ENCODE data around the gene PLK5. TPM values are rescaled to one million over a fixed set of nuclear protein-coding genes. Genes with fewer than 3 reads are reported as not detected.
A peak's percentile ranks its signal among the peaks of the same experiment; 100 is the strongest.

Gene PLK5
- total RNA-seq, 1 donor from 2014 or later, result not detected

- no peaks in the 10 kb centered on the region for H3K27me3 ChIP-seq (ENCODE audit: control insufficient read depth, insufficient read depth, low read length)
- FAIRE-seq, result no peak
- no peak for TF ChIP-seq CTCF (IDR thresholded peaks at IDR 0.05; ENCODE audit: insufficient read depth, low read length, severe bottlenecking)
Measured at GRCh38 chr19:1540365-1540925, 16.6 kb downstream of the PLK5 start.

GRCh38 chr19:1549332-1549945 lies 25.6 kb downstream of the PLK5 start:
- no peaks in the 10 kb centered on the region for H3K36me3 ChIP-seq (ENCODE audit: control insufficient read depth, insufficient read depth, low read length)
- FAIRE-seq (peak; percentile 88), DNase-seq (ENCODE audit: low read depth) (no peak)
- no peak overlapping the region for H3K4me3 ChIP-seq (ENCODE audit: low read depth, low read length)
- no peak for TF ChIP-seq CTCF (IDR thresholded peaks at IDR 0.05; ENCODE audit: insufficient read depth, low read length, severe bottlenecking)
- peaks cover 2% of the 10 kb centered on the region for H3K27me3 ChIP-seq (ENCODE audit: control insufficient read depth, insufficient read depth, low read length)

More at GRCh38 chr19:1540365-1540925, 16.6 kb downstream of the PLK5 start:
- DNase-seq (ENCODE audit: low read depth), result no peak
- no peak overlapping the region for H3K4me3 ChIP-seq (ENCODE audit: low read depth, low read length)
- H3K36me3 ChIP-seq (ENCODE audit: control insufficient read depth, insufficient read depth, low read length), result no peaks in the 10 kb centered on the region

GRCh38 chr19:1551068-1552040 lies 27.5 kb downstream of the PLK5 start:
- no peak overlapping the region for H3K4me3 ChIP-seq (ENCODE audit: low read depth, low read length)
- FAIRE-seq, result no peak
- TF ChIP-seq CTCF (IDR thresholded peaks at IDR 0.05; ENCODE audit: insufficient read depth, low read length, severe bottlenecking), result no peak

GRCh38 chr19:1553415-1553814 lies 29.5 kb downstream of the PLK5 start:
- no peak for DNase-seq (ENCODE audit: low read depth)
- no peak for TF ChIP-seq CTCF (IDR thresholded peaks at IDR 0.05; ENCODE audit: insufficient read depth, low read length, severe bottlenecking)
- Histone ChIP-seq H3K36me3 (ENCODE audit: control insufficient read depth, insufficient read depth, low read length) (peaks cover 2% of the 10 kb centered on the region), H3K27me3 (ENCODE audit: control insufficient read depth, insufficient read depth, low read length) (no peaks in the 10 kb centered on the region), H3K4me3 (ENCODE audit: low read depth, low read length) (no peak overlapping the region)
- FAIRE-seq, result no peak

More at GRCh38 chr19:1551068-1552040, 27.5 kb downstream of the PLK5 start:
- Histone ChIP-seq H3K27me3 (ENCODE audit: control insufficient read depth, insufficient read depth, low read length) (no peaks in the 10 kb centered on the region), H3K36me3 (ENCODE audit: control insufficient read depth, insufficient read depth, low read length) (no peaks in the 10 kb centered on the region)
- DNase-seq (ENCODE audit: low read depth), result no peak

- Histone ChIP-seq H3K27me3 (ENCODE audit: control insufficient read depth, insufficient read depth, low read length) (no peaks in the 10 kb centered on the region), H3K4me3 (ENCODE audit: low read depth, low read length) (no peak overlapping the region), H3K36me3 (ENCODE audit: control insufficient read depth, insufficient read depth, low read length) (peaks cover 2% of the 10 kb centered on the region)
- FAIRE-seq (no peak), DNase-seq (ENCODE audit: low read depth) (no peak)
- no peak for TF ChIP-seq CTCF (IDR thresholded peaks at IDR 0.05; ENCODE audit: insufficient read depth, low read length, severe bottlenecking)
Measured at GRCh38 chr19:1554968-1555367, 31.1 kb downstream of the PLK5 start.
